ENCODE results near the gene TTLL10. TPM values are rescaled to one million over a fixed set of nuclear protein-coding genes. Genes with fewer than 3 reads are reported as not detected.
"Not testable (repeated sequence)": the region's sequence is repeated elsewhere in the genome, so short reads cannot be mapped to it uniquely, and the experiment has no call there.

TTLL10 gene
- total RNA-seq, 1 donor from 2014 or later = 2.3 TPM

- no peak for DNase-seq (ENCODE audit: low spot score)
Observed at GRCh38 chr1:1141244-1141910, 32.3 kb upstream of the TTLL10 start.

GRCh38 chr1:1141911-1142250 lies 31.8 kb upstream of the TTLL10 start:
- DNase-seq (ENCODE audit: low spot score) = no peak

- DNase-seq (ENCODE audit: low spot score) = not testable (repeated sequence)
Observed at GRCh38 chr1:1142352-1142751, 31.3 kb upstream of the TTLL10 start.

- DNase-seq (ENCODE audit: low spot score) = no peak
Observed at GRCh38 chr1:1142844-1143243, 30.8 kb upstream of the TTLL10 start.

- no peak for DNase-seq (ENCODE audit: low spot score)
Observed at GRCh38 chr1:1143636-1144035, 30.0 kb upstream of the TTLL10 start.

GRCh38 chr1:1144122-1144842 lies 29.4 kb upstream of the TTLL10 start:
- peak; percentile 74 for DNase-seq (ENCODE audit: low spot score)

- DNase-seq (ENCODE audit: low spot score) = no peak
Observed at GRCh38 chr1:1144843-1145546, 28.7 kb upstream of the TTLL10 start.

GRCh38 chr1:1145547-1145914 lies 28.1 kb upstream of the TTLL10 start:
- DNase-seq (ENCODE audit: low spot score) = no peak

- no peak for DNase-seq (ENCODE audit: low spot score)
Observed at GRCh38 chr1:1146026-1146425, 27.7 kb upstream of the TTLL10 start.

- no peak for DNase-seq (ENCODE audit: low spot score)
Observed at GRCh38 chr1:1146596-1146995, 27.1 kb upstream of the TTLL10 start.

- DNase-seq (ENCODE audit: low spot score) = no peak
Observed at GRCh38 chr1:1148061-1148460, 25.6 kb upstream of the TTLL10 start.

- DNase-seq (ENCODE audit: low spot score) = no peak
Observed at GRCh38 chr1:1148569-1148968, 25.1 kb upstream of the TTLL10 start.

- DNase-seq (ENCODE audit: low spot score) = no peak
Observed at GRCh38 chr1:1149416-1149815, 24.3 kb upstream of the TTLL10 start.

- no peak for DNase-seq (ENCODE audit: low spot score)
Observed at GRCh38 chr1:1150100-1150499, 23.6 kb upstream of the TTLL10 start.

- DNase-seq (ENCODE audit: low spot score) = no peak
Observed at GRCh38 chr1:1151306-1151705, 22.4 kb upstream of the TTLL10 start.

- not testable (repeated sequence) for DNase-seq (ENCODE audit: low spot score)
Observed at GRCh38 chr1:1152431-1152830, 21.2 kb upstream of the TTLL10 start.

- not testable (repeated sequence) for DNase-seq (ENCODE audit: low spot score)
Observed at GRCh38 chr1:1153215-1153614, 20.5 kb upstream of the TTLL10 start.

GRCh38 chr1:1153874-1154273 lies 19.8 kb upstream of the TTLL10 start:
- no peak for DNase-seq (ENCODE audit: low spot score)

GRCh38 chr1:1155258-1155657 lies 18.4 kb upstream of the TTLL10 start:
- DNase-seq (ENCODE audit: low spot score) = no peak

- no peak for DNase-seq (ENCODE audit: low spot score)
Observed at GRCh38 chr1:1156140-1157032, 17.3 kb upstream of the TTLL10 start.

- no peak for DNase-seq (ENCODE audit: low spot score)
Observed at GRCh38 chr1:1157033-1157365, 16.7 kb upstream of the TTLL10 start.

- DNase-seq (ENCODE audit: low spot score) = peak; percentile 92
Observed at GRCh38 chr1:1157426-1157913, 16.2 kb upstream of the TTLL10 start.
